ENCODE results near the gene SFSWAP. TPM values are rescaled to one million over a fixed set of nuclear protein-coding genes. Genes with fewer than 3 reads are reported as not detected.

The SFSWAP gene
- total RNA-seq, 1 experiment from 2014 or later = 48.1 TPM

DNA sequence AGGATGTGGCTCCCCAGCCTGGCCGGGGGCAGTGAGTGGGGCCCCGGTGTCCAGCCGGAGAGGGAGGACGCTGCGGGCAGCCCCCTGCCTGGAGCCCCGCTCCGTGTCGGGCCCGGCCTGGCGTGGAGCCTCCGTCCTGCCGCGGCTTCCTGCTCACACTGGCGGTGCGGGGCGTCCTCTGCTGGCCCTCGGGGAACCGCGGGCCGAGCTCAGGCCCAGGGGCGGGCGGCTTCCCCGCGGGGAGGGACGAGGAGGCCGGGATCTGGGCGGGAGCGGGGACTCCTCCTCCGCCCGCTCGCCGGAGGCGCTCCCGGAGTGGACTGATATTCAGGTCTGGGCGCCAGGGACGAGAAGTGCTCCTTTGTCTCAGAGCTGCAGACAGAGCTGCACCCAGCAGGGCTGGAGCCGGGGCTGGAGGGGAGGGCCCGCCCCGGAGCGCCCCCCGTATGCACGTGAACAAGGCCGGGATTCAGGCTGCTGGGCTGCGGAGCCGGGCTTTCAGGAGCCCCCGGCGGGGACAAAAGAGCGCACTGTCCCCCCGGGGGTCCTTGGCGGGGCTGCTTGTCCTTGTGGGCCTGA is 119.5 kb downstream of the SFSWAP start:
- H2BK15ac ChIP-seq (ENCODE audit: low read depth, low read length) = no peak overlapping the region
- peaks cover 50% of the 10 kb centered on the region for H3K27me3 Mint-ChIP-seq (ENCODE audit: low read depth)

More for the DNA sequence above, 119.5 kb downstream of the SFSWAP start:
- Histone ChIP-seq H4K5ac (ENCODE audit: insufficient read length, low read depth, low read length) (no peak overlapping the region), H3K14ac (ENCODE audit: insufficient read depth, low read length) (no peak overlapping the region; the same call in 1 of the 2 replicates), H2BK120ac (ENCODE audit: low read depth, low read length, poor library complexity, severe bottlenecking) (no peak overlapping the region), H3K23ac (ENCODE audit: insufficient read length, low read depth, low read length) (no peak overlapping the region), H3K4me2 (ENCODE audit: insufficient read depth, insufficient read length, low read length) (peak overlapping the region; percentile 79), H3K9me3 (ENCODE audit: control insufficient read depth, low read depth, low read length) (no peaks in the 10 kb centered on the region), H3T11ph (ENCODE audit: low read length) (no peak overlapping the region), H4K20me1 (ENCODE audit: control insufficient read depth, insufficient read depth, insufficient read length) (peaks cover 3% of the 10 kb centered on the region), H3K23me2 (ENCODE audit: insufficient read length, low read depth, low read length, poor library complexity, severe bottlenecking) (peaks cover 21% of the 10 kb centered on the region), H2AFZ (ENCODE audit: low read length) (no peak overlapping the region), H3K79me1 (ENCODE audit: insufficient read depth, low read depth, low read length, poor library complexity, severe bottlenecking) (no peaks in the 10 kb centered on the region), H2BK12ac (ENCODE audit: insufficient read length, low read depth, low read length) (no peak overlapping the region), H2BK5ac (ENCODE audit: insufficient read length, low read length) (no peak overlapping the region), H3K27ac (ENCODE audit: insufficient read length, low read depth, low read length) (no peak overlapping the region), H3K9ac (ENCODE audit: extremely low read depth, insufficient read length, low read length) (no peak overlapping the region), H4K91ac (ENCODE audit: insufficient read length, low read depth, low read length) (no peak overlapping the region), H4K8ac (replicated peaks; ENCODE audit: insufficient read length, low read depth, low read length) (no peak overlapping the region), H2BK20ac (ENCODE audit: low read depth, low read length, poor library complexity, severe bottlenecking) (no peak overlapping the region), H3K4ac (ENCODE audit: low read depth, low read length) (no peak overlapping the region), H3K56ac (ENCODE audit: insufficient read length, low read depth, low read length) (no peak overlapping the region), H3K4me1 (ENCODE audit: insufficient read depth, low read length) (no peaks in the 10 kb centered on the region), H3K27me3 (ENCODE audit: insufficient read depth, low read length) (no peaks in the 10 kb centered on the region; the same call in 1 of the 2 replicates), H3K79me2 (ENCODE audit: insufficient read depth, low read length) (no peaks in the 10 kb centered on the region; the same call in 1 of the 2 replicates), H3K18ac (ENCODE audit: insufficient read length, low read depth, low read length) (no peak overlapping the region), H2AK5ac (ENCODE audit: insufficient read length, low read length) (no peak overlapping the region)
- DNase-seq = peak; percentile 76
- no peak overlapping the region for H3K27ac Mint-ChIP-seq
- no peaks in the 10 kb centered on the region for H3K9me3 Mint-ChIP-seq
- TF ChIP-seq, protein P1, sequence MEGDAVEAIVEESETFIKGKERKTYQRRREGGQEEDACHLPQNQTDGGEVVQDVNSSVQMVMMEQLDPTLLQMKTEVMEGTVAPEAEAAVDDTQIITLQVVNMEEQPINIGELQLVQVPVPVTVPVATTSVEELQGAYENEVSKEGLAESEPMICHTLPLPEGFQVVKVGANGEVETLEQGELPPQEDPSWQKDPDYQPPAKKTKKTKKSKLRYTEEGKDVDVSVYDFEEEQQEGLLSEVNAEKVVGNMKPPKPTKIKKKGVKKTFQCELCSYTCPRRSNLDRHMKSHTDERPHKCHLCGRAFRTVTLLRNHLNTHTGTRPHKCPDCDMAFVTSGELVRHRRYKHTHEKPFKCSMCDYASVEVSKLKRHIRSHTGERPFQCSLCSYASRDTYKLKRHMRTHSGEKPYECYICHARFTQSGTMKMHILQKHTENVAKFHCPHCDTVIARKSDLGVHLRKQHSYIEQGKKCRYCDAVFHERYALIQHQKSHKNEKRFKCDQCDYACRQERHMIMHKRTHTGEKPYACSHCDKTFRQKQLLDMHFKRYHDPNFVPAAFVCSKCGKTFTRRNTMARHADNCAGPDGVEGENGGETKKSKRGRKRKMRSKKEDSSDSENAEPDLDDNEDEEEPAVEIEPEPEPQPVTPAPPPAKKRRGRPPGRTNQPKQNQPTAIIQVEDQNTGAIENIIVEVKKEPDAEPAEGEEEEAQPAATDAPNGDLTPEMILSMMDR (conservative IDR thresholded peaks at IDR 0.05) = peak; percentile 57
- no CpG with 5 or more reads among the region's 50 CpGs for WGBS (ENCODE audit: extremely low coverage, insufficient read length, low lambda C conversion rate)
- H3K4me3 Mint-ChIP-seq = peak overlapping the region; percentile 53 to 78
- peaks cover 2 to 24% of the 10 kb centered on the region in 2 experiments; a peak in 3 of 4 replicates for H3K4me1 Mint-ChIP-seq
- peaks cover 0 to 2% (median 0%) of the 10 kb centered on the region in 3 experiments; a peak in 1 of 7 replicates for H3K36me3 Mint-ChIP-seq (ENCODE audit: insufficient read depth in 1 of 3, low read depth in 3 of 3)

Measured in H9 (cell line).